ENCODE measurements around the gene TRAPPC2L. TPM values are rescaled to one million over a fixed set of nuclear protein-coding genes. Genes with fewer than 3 reads are reported as not detected.

The TRAPPC2L gene
- total and polyA plus RNA-seq, 10 of the 15 experiments (the other 5 are each of a cell fraction or from before 2014, with no cell fraction given) = 56.3 to 363 (median 118) TPM

- SMC1A ChIA-PET (ENCODE audit: uncharacterized antibody, unreplicated experiment) = interaction anchor here (0.8 to 2.0 kb wide), 9 partner anchors 9 to 73 kb away, joined by 3 to 7 read pairs (median 5); partner anchors contain the start of genes GALNS and TRAPPC2L
- POLR2A ChIA-PET = interaction anchor here (0.9 to 4.2 kb wide), 6 partner anchors 9 to 160 kb away, joined by 3 to 30 read pairs (median 4); no protein-coding TSS in a partner anchor
- H3K27me3 ChIP-seq (replicated peaks in 1 of 2; ENCODE audit: control insufficient read depth in 2 of 2, insufficient read depth in 2 of 2, low read length in 1 of 2) = no peaks in the 10 kb centered on the region
- no peaks in the 10 kb centered on the region for H4K20me1 ChIP-seq (ENCODE audit: control insufficient read depth, insufficient read depth)
- peak overlapping the region; percentile 95 for H3K27ac ChIP-seq (ENCODE audit: control insufficient read depth, insufficient read depth)
- 1% methylated on average over 12 of the region's 12 CpGs for WGBS (ENCODE audit: insufficient coverage, insufficient replicate concordance, low lambda C conversion rate, missing lambda C conversion rate)
- no peak overlapping the region for H2AFZ ChIP-seq (ENCODE audit: control insufficient read depth, low read depth, low read length)
- BruUV-seq (replicated peaks) = no TSS peak
- peak overlapping the region; percentile 88 for H3K9ac ChIP-seq (ENCODE audit: control insufficient read depth, insufficient read depth, low read length)
- H3K36me3 ChIP-seq (ENCODE audit: control insufficient read depth in 2 of 2, insufficient read depth in 2 of 2, low read length in 1 of 2) = peaks cover 6 to 41% of the 10 kb centered on the region in 2 experiments; a peak in 3 of 4 replicates
- peaks cover 20% of the 10 kb centered on the region for H3K4me1 ChIP-seq (ENCODE audit: control insufficient read depth, insufficient read depth, low read length)
- in situ Hi-C loops (cut with MboI) (no loop called here), intact Hi-C loops (cut with micrococcal nuclease; ENCODE audit: unreplicated experiment) (loop anchor here (5.0 kb wide), 2 partner anchors 47 to 158 kb away; partner anchors contain the start of genes CYBA, GALNS and TRAPPC2L)
- H3K9me3 ChIP-seq (replicated peaks; ENCODE audit: control insufficient read depth, insufficient read depth, low read length) = no peaks in the 10 kb centered on the region
- H3K4me3 ChIP-seq = peak overlapping the region; percentile 85
- FAIRE-seq (peak; percentile 57), ATAC-seq (peak; percentile 29), DNase-seq (ENCODE audit: low read depth, low spot score) (no peak)
- CTCF ChIA-PET = interaction anchor here (1.1 to 3.2 kb wide), 8 partner anchors 9 to 406 kb away, joined by 3 to 19 read pairs (median 6); partner anchors contain the start of genes GALNS and TRAPPC2L
- peaks cover 37% of the 10 kb centered on the region for H3K79me2 ChIP-seq (ENCODE audit: control insufficient read depth, insufficient read depth, low read length)
- RAD21 ChIA-PET (ENCODE audit: unreplicated experiment) = interaction anchor here (1.0 to 4.0 kb wide), 10 partner anchors 10 to 357 kb away, joined by 3 to 14 read pairs (median 6); partner anchors contain the start of gene PIEZO1
- peak overlapping the region; percentile 85 for H3K4me2 ChIP-seq (ENCODE audit: control insufficient read depth, insufficient read depth)
- peak; percentile 52 for TF ChIP-seq MEF2B (IDR thresholded peaks at IDR 0.05; ENCODE audit: partially characterized antibody, poor library complexity, severe bottlenecking)
- TF ChIP-seq CREM (IDR thresholded peaks at IDR 0.05; ENCODE audit: low read depth) = no peak
- peak; percentile 49 for TF ChIP-seq POLR2A (IDR thresholded peaks at IDR 0.05; ENCODE audit: low read depth, low read length)
- TF ChIP-seq BACH1 (IDR thresholded peaks at IDR 0.05; ENCODE audit: borderline replicate concordance) = no peak
- peak; percentile 71 for TF ChIP-seq PKNOX1 (IDR thresholded peaks at IDR 0.05)
- TF ChIP-seq NFIC (IDR thresholded peaks at IDR 0.05; ENCODE audit: low read depth, low read length) = no peak
- TF ChIP-seq PBX3 (IDR thresholded peaks at IDR 0.05; ENCODE audit: insufficient replicate concordance, low read depth, low read length) = no peak
- TF ChIP-seq IKZF2 (IDR thresholded peaks at IDR 0.05) = no peak
- TF ChIP-seq EGR1 (IDR thresholded peaks at IDR 0.05; ENCODE audit: borderline replicate concordance in 1 of 2, low read depth in 2 of 2, low read length in 2 of 2) = no peak
- no peak for TF ChIP-seq MYB (IDR thresholded peaks at IDR 0.05; ENCODE audit: borderline replicate concordance, low read depth, low read length)
- TF ChIP-seq SPI1 (IDR thresholded peaks at IDR 0.05; ENCODE audit: borderline replicate concordance, insufficient read depth, low read depth, low read length) = 0 out of 2 replicates have a peak, but pooled peaks have one; percentile 25
- 0 out of 2 replicates have a peak, but pooled peaks have one; percentile 29 for TF ChIP-seq MXI1 (IDR thresholded peaks at IDR 0.05; ENCODE audit: low read depth, low read length)
- TF ChIP-seq IRF3 (IDR thresholded peaks at IDR 0.05) = no peak
- TF ChIP-seq DPF2 (IDR thresholded peaks at IDR 0.05) = no peak
- TF ChIP-seq SRF (IDR thresholded peaks at IDR 0.05; ENCODE audit: low read depth in 2 of 2, low read length in 2 of 2) = no peak
- no peak for TF ChIP-seq CEBPZ (IDR thresholded peaks at IDR 0.05; ENCODE audit: low read depth, low read length)
These were observed 46.6 kb upstream of the TRAPPC2L start for GRCh38 chr16:88810166-88810911.

Data from GM12878 (cell line).